ENCODE measurements around the gene RNU6-1. TPM values are rescaled to one million over a fixed set of nuclear protein-coding genes. Genes with fewer than 3 reads are reported as not detected.

The RNU6-1 gene
- total and polyA plus RNA-seq, 12 donors, result not detected

- H3K4me3 ChIP-seq, result no peak overlapping the region
- ATAC-seq (no peak), DNase-seq (no peak)
- no peaks in the 10 kb centered on the region for H3K27me3 ChIP-seq
- TF ChIP-seq CTCF (IDR thresholded peaks at IDR 0.05), result no peak
- no peak overlapping the region for H3K27ac ChIP-seq
- WGBS, 2 donors, result 93 to 95% methylated on average over 5 of the region's 5 CpGs
- H3K4me1 ChIP-seq, result peaks cover 0 to 8% (median 0%) of the 10 kb centered on the region in 9 donors
- intact Hi-C loops (cut with DNase I), result no loop called here
- no peaks in the 10 kb centered on the region for H3K9me3 ChIP-seq
- peaks cover 0 to 24% (median 0%) of the 10 kb centered on the region in 9 donors for H3K36me3 ChIP-seq
These were observed 30.4 kb downstream of the RNU6-1 start for GRCh38 chr15:67809441-67809840.

- Histone ChIP-seq H3K36me3 (peaks cover 0 to 24% (median 0%) of the 10 kb centered on the region in 9 donors), H3K27ac (no peak overlapping the region), H3K4me1 (peaks cover 0 to 12% (median 0%) of the 10 kb centered on the region in 9 donors), H3K9me3 (no peaks in the 10 kb centered on the region), H3K27me3 (no peaks in the 10 kb centered on the region), H3K4me3 (no peak overlapping the region)
- 95 to 97% methylated on average over 7 of the region's 7 CpGs for WGBS, 2 donors
- no peak for ATAC-seq
- intact Hi-C loops (cut with DNase I), result no loop called here
- TF ChIP-seq CTCF (IDR thresholded peaks at IDR 0.05), result no peak
- no peak for DNase-seq
These were observed 31.0 kb downstream of the RNU6-1 start for GRCh38 chr15:67808821-67809220.

- Histone ChIP-seq H3K4me3 (no peak overlapping the region), H3K27ac (no peak overlapping the region), H3K4me1 (peaks cover 0 to 21% (median 0%) of the 10 kb centered on the region in 9 donors), H3K9me3 (no peaks in the 10 kb centered on the region), H3K36me3 (peaks cover 0 to 24% (median 0%) of the 10 kb centered on the region in 9 donors), H3K27me3 (no peaks in the 10 kb centered on the region)
- 96 to 97% methylated on average over 7 of the region's 7 CpGs for WGBS, 2 donors
- no peak for TF ChIP-seq CTCF (IDR thresholded peaks at IDR 0.05)
- intact Hi-C loops (cut with DNase I), result no loop called here
- ATAC-seq (no peak), DNase-seq (no peak)
These were observed 32.0 kb downstream of the RNU6-1 start for GRCh38 chr15:67807836-67808235.

- no peaks in the 10 kb centered on the region for H3K27me3 ChIP-seq
- no peaks in the 10 kb centered on the region for H3K9me3 ChIP-seq
- H3K27ac ChIP-seq, result no peak overlapping the region
- no peak overlapping the region for H3K4me3 ChIP-seq
- ATAC-seq (no peak), DNase-seq (no peak)
- no peak for TF ChIP-seq CTCF (IDR thresholded peaks at IDR 0.05)
- H3K36me3 ChIP-seq, result peaks cover 0 to 24% (median 0%) of the 10 kb centered on the region in 9 donors
- peaks cover 0 to 22% (median 0%) of the 10 kb centered on the region in 9 donors for H3K4me1 ChIP-seq
- intact Hi-C loops (cut with DNase I), result no loop called here
- 92 to 96% methylated on average over 5 of the region's 5 CpGs for WGBS, 2 donors
These were observed 32.7 kb downstream of the RNU6-1 start for GRCh38 chr15:67807141-67807540.

Measured in heart right ventricle (tissue), 16 donors.